SK-N-SH (cell line): ENCODE measurements around the gene TWF2. TPM values are rescaled to one million over a fixed set of nuclear protein-coding genes. Genes with fewer than 3 reads are reported as not detected.

Experiments
- CTCF ChIA-PET: fragments of 300-600, 350-600 bp; formaldehyde crosslinking; extraction: SDS; loops from one replicate; lab custom pipeline; 2021; lab: Yijun Ruan, JAX
- POLR2A ChIA-PET: fragments of 350-600 bp; sonication (Branson Sonifier 250); formaldehyde crosslinking; extraction: SDS; loops from one replicate; lab custom pipeline; 2020; ENCODE audit warnings: antibody characterized with exemption, inconsistent platforms; lab: Yijun Ruan, JAX
- DNase-seq: peaks from one replicate; pipeline ENCODE4 v3.0.0; 2012
- H2AFZ ChIP-seq: fragments of 200-600 bp; sonication (generic); 2 replicates; pipeline ENCODE4 v1.8.1; 2016; ENCODE audit warnings: antibody characterized with exemption, mild to moderate bottlenecking, low read depth
- H3F3A ChIP-seq: fragments of 200-600 bp; sonication (generic); replicated peaks from 2 replicates; pipeline ENCODE3; 2016; ENCODE audit warnings: antibody characterized with exemption, mild to moderate bottlenecking; ENCODE audit not compliant: insufficient read depth
- H3K27ac ChIP-seq, 2 experiments: fragments of 200-500 bp in 1 of 2; fragments of 200-600 bp in 1 of 2; sonication (Bioruptor generic) in 1 of 2; sonication (generic), shearing (Covaris generic) in 1 of 2; 2 replicates each; pipeline versions ENCODE4 v1.5.1 to v1.6.1; 2014 to 2016; ENCODE audit warnings: low read depth in 2 of 2, inconsistent platforms in 1 of 2, low read length in 1 of 2, mild to moderate bottlenecking in 1 of 2, mixed read lengths in 1 of 2
- H3K27me3 ChIP-seq: fragments of 200-600 bp; sonication (generic), shearing (Covaris generic); 2 replicates; pipeline ENCODE4 v1.6.1; 2016; ENCODE audit warnings: mixed run types; ENCODE audit not compliant: insufficient read depth
- H3K36me3 ChIP-seq, 2 experiments: fragments of 200-500 bp in 1 of 2; fragments of 200-600 bp in 1 of 2; sonication (Bioruptor generic) in 1 of 2; sonication (generic) in 1 of 2; replicated peaks in 1 of 2; 2 replicates each; pipeline versions ENCODE3 to v1.5.1; 2014 to 2016; ENCODE audit warnings: low read length in 1 of 2, mild to moderate bottlenecking in 1 of 2; ENCODE audit not compliant: insufficient read depth in 2 of 2, control insufficient read depth in 1 of 2
- H3K4me1 ChIP-seq, 2 experiments: fragments of 200-500 bp in 1 of 2; fragments of 200-600 bp in 1 of 2; sonication (Bioruptor generic) in 1 of 2; sonication (generic), shearing (Covaris generic) in 1 of 2; 2 replicates each; pipeline versions ENCODE4 v1.5.1 to v1.6.1; 2014 to 2016; ENCODE audit warnings: low read depth in 1 of 2, low read length in 1 of 2, mixed run types in 1 of 2; ENCODE audit not compliant: insufficient read depth in 2 of 2, control insufficient read depth in 1 of 2
- H3K4me2 ChIP-seq: fragments of 200-600 bp; sonication (generic), shearing (Covaris generic); 2 replicates; pipeline ENCODE4 v1.6.1; 2017; ENCODE audit warnings: mixed run types
- H3K4me3 ChIP-seq, 2 experiments: fragments of 200-500 bp in 1 of 2; fragments of 200-600 bp in 1 of 2; sonication (Bioruptor generic) in 1 of 2; sonication (generic), shearing (Covaris generic) in 1 of 2; 2 replicates each; pipeline versions ENCODE4 v1.5.1 to v1.8.1; 2014 to 2016; ENCODE audit warnings: low read depth in 2 of 2, inconsistent platforms in 1 of 2, low read length in 1 of 2, mild to moderate bottlenecking in 1 of 2, mixed read lengths in 1 of 2, moderate library complexity in 1 of 2
- H3K79me2 ChIP-seq: fragments of 200-600 bp; sonication (generic); 2 replicates; pipeline ENCODE4 v1.8.1; 2017; ENCODE audit warnings: mild to moderate bottlenecking; ENCODE audit not compliant: insufficient read depth
- H3K9ac ChIP-seq: fragments of 200-600 bp; sonication (generic); 2 replicates; pipeline ENCODE4 v1.6.1; 2017; ENCODE audit warnings: mixed run types
- H3K9me2 ChIP-seq: fragments of 200-600 bp; sonication (generic); 2 replicates; pipeline ENCODE4 v1.6.1; 2017; ENCODE audit warnings: mixed run types
- H3K9me3 ChIP-seq: fragments of 200-600 bp; sonication (generic); 2 replicates; pipeline ENCODE4 v1.6.1; 2017; ENCODE audit warnings: mixed run types, mild to moderate bottlenecking, moderate library complexity
- H4K20me1 ChIP-seq: fragments of 200-600 bp; sonication (generic); 2 replicates; pipeline ENCODE4 v1.6.1; 2017; ENCODE audit warnings: mild to moderate bottlenecking, mixed run types; ENCODE audit not compliant: insufficient read depth
- CTCF ChIP-seq: fragments of 200-600 bp; sonication (generic); IDR thresholded peaks from 2 replicates; pipeline ENCODE4 v1.6.1; 2017; ENCODE audit warnings: antibody characterized with exemption, mild to moderate bottlenecking, moderate library complexity
- ELF1 ChIP-seq: IDR thresholded peaks from 2 replicates; pipeline ENCODE4 v1.4.0; 2012
- EP300 ChIP-seq, 2 experiments: IDR thresholded peaks; 2 replicates each; pipeline versions ENCODE4 v1.4.0 to v1.6.1; 2012; ENCODE audit warnings: borderline replicate concordance in 1 of 2, low read depth in 1 of 2, low read length in 1 of 2
- EZH2phosphoT487 ChIP-seq: fragments of 200-600 bp; sonication (generic); IDR thresholded peaks from 2 replicates; pipeline ENCODE4 v1.6.1; 2017; ENCODE audit warnings: low read depth, mixed run types, mild to moderate bottlenecking, antibody characterized with exemption, moderate library complexity, borderline replicate concordance
- GABPA ChIP-seq: IDR thresholded peaks from 2 replicates; pipeline ENCODE4 v1.4.0; 2012; ENCODE audit warnings: low read depth, mild to moderate bottlenecking
- JUND ChIP-seq: IDR thresholded peaks from 2 replicates; pipeline ENCODE4 v1.4.0; 2012
- MEF2A ChIP-seq: IDR thresholded peaks from 2 replicates; pipeline ENCODE4 v1.4.0; 2012; ENCODE audit warnings: low read depth, borderline replicate concordance
- PBX3 ChIP-seq: IDR thresholded peaks from 2 replicates; pipeline ENCODE4; 2012
- POLR2AphosphoS5 ChIP-seq: IDR thresholded peaks from 2 replicates; pipeline ENCODE4 v1.6.1; 2012; ENCODE audit warnings: low read depth, low read length
- REST ChIP-seq: IDR thresholded peaks from 2 replicates; pipeline ENCODE4 v1.6.1; 2012; ENCODE audit warnings: mild to moderate bottlenecking, low read depth, low read length, moderate library complexity
- TAF1 ChIP-seq: IDR thresholded peaks from 2 replicates; pipeline ENCODE4 v1.6.1; 2012; ENCODE audit warnings: low read depth, mild to moderate bottlenecking, low read length, moderate library complexity, borderline replicate concordance
- WGBS: methylation state at CpG from one replicate; pipeline ENCODE4 v1.1.6; 2017; ENCODE audit warnings: low lambda C conversion rate; 5-methylcytosine and 5-hydroxymethylcytosine counted together
- polyA plus RNA-seq, 3 experiments: library from polyadenylated mRNA; depleted of rRNA; stranded (reverse); fragments of >200 nt; gene quantifications; 2 replicates each; pipeline ENCODE4 v1.2.3, GENCODE V29; 2012

TWF2 gene
- polyA plus RNA-seq, 1 of the 3 experiments (the other 2 are of a cell fraction) = 188 TPM

DNA sequence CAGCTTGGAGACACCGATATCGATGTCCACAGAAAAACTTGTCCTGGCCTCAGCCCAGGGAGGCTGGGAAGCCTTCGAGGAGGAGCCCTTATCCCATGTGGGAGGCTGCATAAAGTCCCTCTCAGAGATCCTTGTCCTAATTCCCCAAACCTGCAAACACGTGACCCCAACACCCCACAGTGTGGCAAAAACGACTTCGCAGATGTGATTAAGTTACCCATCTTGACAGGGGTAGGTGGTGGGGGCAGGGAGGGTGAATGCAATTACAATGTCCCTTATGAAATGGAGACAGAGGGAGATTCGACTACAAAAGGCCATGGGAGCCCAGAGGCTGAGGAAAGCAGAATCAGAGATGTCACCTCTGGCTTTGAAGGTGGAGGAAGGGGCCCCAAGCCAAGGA is 11.2 kb downstream of the TWF2 start:
- WGBS = 91% methylated on average over 7 of the region's 7 CpGs
- peaks cover 19% of the 10 kb centered on the region for H4K20me1 ChIP-seq
- H3F3A ChIP-seq = no peaks in the 10 kb centered on the region
- no peak for TF ChIP-seq MEF2A
- TF ChIP-seq GABPA = no peak
- TF ChIP-seq TAF1 = no peak
- TF ChIP-seq EP300 (IDR thresholded peaks at IDR 0.05; ENCODE audit: borderline replicate concordance in 1 of 2, low read depth in 1 of 2, low read length in 1 of 2) = no peak
- TF ChIP-seq JUND = no peak
- no peak for TF ChIP-seq REST
- TF ChIP-seq PBX3 = no peak
- TF ChIP-seq ELF1 = no peak
- no peak overlapping the region for H2AFZ ChIP-seq
- no peaks in the 10 kb centered on the region for H3K9me3 ChIP-seq
- no peak overlapping the region for H3K4me3 ChIP-seq
- DNase-seq = no peak
- H3K79me2 ChIP-seq = peaks cover 11% of the 10 kb centered on the region; the same call in 1 of the 2 replicates
- H3K9me2 ChIP-seq = no peaks in the 10 kb centered on the region
- H3K4me1 ChIP-seq = no peaks in the 10 kb centered on the region; a peak in 1 of 4 replicates
- ChIA-PET POLR2A (no interaction called here), CTCF (interaction anchor here (0.8 to 16.1 kb wide), 4 partner anchors 6 to 221 kb away, joined by 3 to 257 read pairs (median 56); partner anchors contain the start of genes TWF2 and WDR82)
- H3K27ac ChIP-seq = no peak overlapping the region
- H3K4me2 ChIP-seq = no peak overlapping the region
- peaks cover 10 to 37% of the 10 kb centered on the region in 2 experiments for H3K36me3 ChIP-seq
- no peak overlapping the region for H3K9ac ChIP-seq
- no peaks in the 10 kb centered on the region for H3K27me3 ChIP-seq

DNA sequence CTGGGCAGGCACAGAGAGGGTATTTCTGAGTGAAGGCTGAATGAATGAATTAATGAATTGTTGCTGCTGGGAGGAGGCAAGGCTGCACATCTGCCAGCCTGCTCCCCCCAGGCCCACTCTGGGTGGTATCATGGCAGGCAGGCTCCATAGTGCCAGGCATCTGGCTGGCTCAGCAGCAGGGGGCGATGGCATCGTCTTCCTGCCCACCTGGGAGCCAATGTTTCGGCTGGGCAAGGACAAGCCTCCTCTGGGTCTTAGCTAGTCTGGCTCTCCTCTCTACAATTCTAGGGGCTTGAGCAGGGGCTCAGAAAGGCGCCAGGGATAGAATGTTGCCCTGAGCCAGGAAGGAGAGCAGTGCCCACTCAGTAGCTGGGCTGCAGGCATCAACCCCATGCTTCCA is 11.8 kb downstream of the TWF2 start:
- Histone ChIP-seq H3K4me3 (no peak overlapping the region), H3K27me3 (no peaks in the 10 kb centered on the region), H3K4me1 (no peaks in the 10 kb centered on the region), H3K27ac (no peak overlapping the region), H3K36me3 (peaks cover 10 to 37% of the 10 kb centered on the region in 2 experiments), H3K9me2 (no peaks in the 10 kb centered on the region), H3F3A (no peaks in the 10 kb centered on the region), H4K20me1 (peaks cover 14% of the 10 kb centered on the region), H3K4me2 (no peak overlapping the region), H3K9ac (no peak overlapping the region), H3K9me3 (no peaks in the 10 kb centered on the region), H2AFZ (no peak overlapping the region), H3K79me2 (peaks cover 5% of the 10 kb centered on the region; the same call in 1 of the 2 replicates)
- WGBS = 94% methylated on average over 3 of the region's 4 CpGs
- TF ChIP-seq POLR2AphosphoS5 = 0 out of 2 replicates have a peak, but pooled peaks have one; percentile 7
- 0 out of 2 replicates have a peak, but pooled peaks have one; percentile 12 for TF ChIP-seq CTCF
- TF ChIP-seq EZH2phosphoT487 = no peak
- DNase-seq = no peak
- ChIA-PET CTCF (interaction anchor here (0.8 to 16.1 kb wide), 4 partner anchors 7 to 221 kb away, joined by 3 to 257 read pairs (median 56); partner anchors contain the start of genes TWF2 and WDR82), POLR2A (no interaction called here)
